HCT116 (cell line): ENCODE measurements around the gene PCID2. TPM values are rescaled to one million over a fixed set of nuclear protein-coding genes. Genes with fewer than 3 reads are reported as not detected.

ENCODE experiments used
- ATAC-seq: fragments of 200-7000 bp; cut with Tn5 transposase; 2 replicates; pipeline ENCODE4 v1.9.1; 2020; ENCODE audit warnings: mild to moderate bottlenecking, moderate library complexity
- BruUV-seq: library from RNA; stranded (reverse); fragments of 400-500 nt; replicated peaks from 2 replicates; lab custom pipeline; 2021; lab: Mats Ljungman, UMichigan
- CTCF ChIA-PET: fragments of 300-600 bp; sonication (Branson Sonifier 250); formaldehyde crosslinking; loops from one replicate; lab custom pipeline; 2021; ENCODE audit warnings: antibody characterized with exemption; lab: Charles Lee
- POLR2A ChIA-PET: fragments of 300-600, 350-600 bp; sonication (Branson Sonifier 250); formaldehyde crosslinking; loops from one replicate; lab custom pipeline; 2021; ENCODE audit warnings: antibody characterized with exemption; lab: Charles Lee
- RAD21 ChIA-PET, 2 experiments: fragments of 300-600 bp; sonication (Branson Sonifier 250); formaldehyde crosslinking; loops; one replicate each; lab custom pipeline; 2023; ENCODE audit warnings: low total read pairs in 2 of 2; ENCODE audit not compliant: uncharacterized antibody in 2 of 2, unreplicated experiment in 2 of 2, low non-redundant PET in 1 of 2; lab: Charles Lee
- DNase-seq: peaks from one replicate; pipeline ENCODE4 v3.0.0-alpha.2; 2010; ENCODE audit warnings: low read depth, low spot score
- H2AFZ ChIP-seq: fragments of 200-600 bp; shearing (Covaris generic), sonication (generic); 2 replicates; pipeline ENCODE4 v1.6.1; 2017; ENCODE audit warnings: low read depth, mixed run types, mixed read lengths, antibody characterized with exemption, low read length; ENCODE audit not compliant: poor library complexity, severe bottlenecking
- H3K27ac ChIP-seq: 2 replicates; pipeline ENCODE4 v1.5.1; 2012; ENCODE audit warnings: low read depth, low read length
- H3K27me3 ChIP-seq: fragments of 200-600 bp; sonication (generic); 2 replicates; pipeline ENCODE4 v1.6.1; 2016; ENCODE audit warnings: mixed run types, low read length, mixed read lengths; ENCODE audit not compliant: insufficient read depth
- H3K36me3 ChIP-seq, 2 experiments: fragments of 200-500 bp in 1 of 2; fragments of 200-600 bp in 1 of 2; sonication (Bioruptor generic) in 1 of 2; sonication (generic) in 1 of 2; 2 replicates each; pipeline versions ENCODE4 v1.5.1 to v1.6.1; 2014 to 2016; ENCODE audit warnings: low read length in 2 of 2, inconsistent platforms in 1 of 2, mixed read lengths in 1 of 2, mixed run types in 1 of 2; ENCODE audit not compliant: insufficient read depth in 2 of 2, control insufficient read depth in 1 of 2
- H3K4me1 ChIP-seq, 2 experiments: fragments of 200-600 bp in 1 of 2; sonication (generic) in 1 of 2; 2 replicates each; pipeline versions ENCODE4 v1.5.1 to v1.6.1; 2012 to 2017; ENCODE audit warnings: low read length in 2 of 2, inconsistent platforms in 1 of 2, mild to moderate bottlenecking in 1 of 2, mixed read lengths in 1 of 2, mixed run types in 1 of 2, moderate library complexity in 1 of 2; ENCODE audit not compliant: insufficient read depth in 2 of 2, control insufficient read depth in 1 of 2
- H3K4me2 ChIP-seq: fragments of 200-600 bp; sonication (generic); 2 replicates; pipeline ENCODE4 v1.6.1; 2017; ENCODE audit warnings: mixed run types, low read length, mixed read lengths
- H3K4me3 ChIP-seq, 2 experiments: fragments of 200-600 bp in 1 of 2; sonication (generic) in 1 of 2; replicated peaks in 1 of 2; 2 replicates each; pipeline ENCODE4 v1.5.1; 2011 to 2016; ENCODE audit warnings: low read length in 2 of 2, control low read depth in 1 of 2, low read depth in 1 of 2, mild to moderate bottlenecking in 1 of 2, mixed read lengths in 1 of 2, mixed run types in 1 of 2
- H3K79me2 ChIP-seq: fragments of 200-600 bp; sonication (generic); 2 replicates; pipeline ENCODE4 v1.6.1; 2017; ENCODE audit warnings: mild to moderate bottlenecking, mixed run types, low read length, moderate library complexity, mixed read lengths; ENCODE audit not compliant: insufficient read depth
- H3K9ac ChIP-seq: fragments of 200-600 bp; sonication (generic); 2 replicates; pipeline ENCODE4 v1.6.1; 2016; ENCODE audit warnings: low read length, mixed read lengths
- H3K9me2 ChIP-seq: fragments of 200-600 bp; sonication (generic), shearing (Covaris generic); 2 replicates; pipeline ENCODE4 v1.6.1; 2017; ENCODE audit warnings: mixed run types, mild to moderate bottlenecking, moderate library complexity; ENCODE audit not compliant: insufficient read depth
- H3K9me3 ChIP-seq, 2 experiments: fragments of 200-500 bp in 1 of 2; fragments of 200-600 bp in 1 of 2; sonication (Bioruptor generic) in 1 of 2; sonication (generic) in 1 of 2; 2 replicates each; pipeline ENCODE4 v1.6.1; 2014 to 2017; ENCODE audit warnings: low read length in 2 of 2, mixed read lengths in 2 of 2, inconsistent platforms in 1 of 2, low read depth in 1 of 2, mild to moderate bottlenecking in 1 of 2, mixed run types in 1 of 2, moderate library complexity in 1 of 2; ENCODE audit not compliant: control insufficient read depth in 1 of 2, insufficient read depth in 1 of 2
- H4K20me1 ChIP-seq: fragments of 200-600 bp; sonication (generic), shearing (Covaris generic); 2 replicates; pipeline ENCODE4 v1.6.1; 2017; ENCODE audit warnings: mixed run types, mild to moderate bottlenecking, moderate library complexity; ENCODE audit not compliant: insufficient read depth
- ATF3 ChIP-seq: IDR thresholded peaks from 2 replicates; pipeline ENCODE4 v1.6.1; 2012
- CBX3 ChIP-seq: IDR thresholded peaks from 2 replicates; pipeline ENCODE4 v1.6.1; 2012; ENCODE audit warnings: low read depth
- CEBPB ChIP-seq: IDR thresholded peaks from 2 replicates; pipeline ENCODE4 v1.6.1; 2012; ENCODE audit warnings: low read depth
- EGR1 ChIP-seq: IDR thresholded peaks from 2 replicates; pipeline ENCODE4 v1.6.1; 2012; ENCODE audit warnings: low read depth
- ELF1 ChIP-seq: IDR thresholded peaks from 2 replicates; pipeline ENCODE4 v1.6.1; 2012; ENCODE audit warnings: low read depth, borderline replicate concordance
- EZH2 ChIP-seq: fragments of 200-600 bp; sonication (generic); IDR thresholded peaks from 2 replicates; pipeline ENCODE4 v1.6.1; 2017; ENCODE audit warnings: antibody characterized with exemption, mixed run types
- EZH2phosphoT487 ChIP-seq: fragments of 200-600 bp; IDR thresholded peaks from 2 replicates; pipeline ENCODE4 v1.6.1; 2018; ENCODE audit warnings: antibody characterized with exemption, borderline replicate concordance
- FOSL1 ChIP-seq: IDR thresholded peaks from 2 replicates; pipeline ENCODE4 v1.6.1; 2012; ENCODE audit warnings: low read depth
- MAX ChIP-seq: IDR thresholded peaks from 2 replicates; pipeline ENCODE4 v1.6.1; 2012
- POLR2A ChIP-seq: IDR thresholded peaks from 2 replicates; pipeline ENCODE4 v1.7.0; 2011; ENCODE audit warnings: borderline replicate concordance; ENCODE audit not compliant: insufficient read depth, insufficient read length; ENCODE audit errors: extremely low read depth
- REST ChIP-seq: IDR thresholded peaks from 2 replicates; pipeline ENCODE4 v1.6.1; 2012; ENCODE audit warnings: low read depth
- SIN3A ChIP-seq: IDR thresholded peaks from 2 replicates; pipeline ENCODE4 v1.6.1; 2012; ENCODE audit warnings: low read depth
- ZBTB33 ChIP-seq: IDR thresholded peaks from 2 replicates; pipeline ENCODE4 v1.6.1; 2011; ENCODE audit warnings: mild to moderate bottlenecking, low read length, moderate library complexity; ENCODE audit not compliant: insufficient replicate concordance; ENCODE audit errors: extremely low read depth
- ZFX ChIP-seq: fragments of 450-650 bp; IDR thresholded peaks from 2 replicates; pipeline ENCODE4 v1.6.1; 2017
- ZNF274 ChIP-seq: fragments of 200-500 bp; sonication (Bioruptor generic); IDR thresholded peaks from 2 replicates; pipeline ENCODE4 v1.6.1; 2014; ENCODE audit warnings: mild to moderate bottlenecking, low read depth, low read length, inconsistent platforms
- intact Hi-C: fragments of 100-400 bp; cut with micrococcal nuclease; formaldehyde crosslinking; loops from 2 replicates; pipeline ENCODE4 v1.10.0; 2022
- total RNA-seq: library from RNA; stranded (reverse); gene quantifications from one replicate; pipeline ENCODE4 v1.2.1, GENCODE V29; 2021; ENCODE audit not compliant: unreplicated experiment

Gene PCID2
- total RNA-seq, 1 experiment from 2014 or later, result 73.3 TPM

GRCh38 chr13:113152691-113152983 lies 55.8 kb downstream of the PCID2 start:
- Histone ChIP-seq H3K36me3 (no peaks in the 10 kb centered on the region), H3K9me3 (peaks cover 0 to 5% of the 10 kb centered on the region in 2 experiments; a peak in 1 of 4 replicates), H3K79me2 (no peaks in the 10 kb centered on the region), H3K4me2 (no peak overlapping the region), H3K27me3 (no peaks in the 10 kb centered on the region), H3K4me3 (no peak overlapping the region), H3K9me2 (no peaks in the 10 kb centered on the region), H3K4me1 (peaks cover 9 to 16% of the 10 kb centered on the region in 2 experiments), H3K9ac (no peak overlapping the region), H4K20me1 (no peaks in the 10 kb centered on the region), H2AFZ (no peak overlapping the region), H3K27ac (no peak overlapping the region; the same call in 1 of the 2 replicates)
- no peak for DNase-seq
- no TSS peak for BruUV-seq
- RAD21 ChIA-PET, result no interaction called here
- no peak for ATAC-seq
- TF ChIP-seq EGR1 (no peak), REST (no peak), SIN3A (no peak), FOSL1 (no peak), EZH2 (no peak), ZBTB33 (no peak), EZH2phosphoT487 (no peak), ATF3 (no peak), ELF1 (no peak), ZNF274 (no peak), MAX (no peak), CEBPB (no peak), ZFX (no peak), POLR2A (no peak), CBX3 (no peak)
- intact Hi-C loops, result loop anchor here (10.0 kb wide), 1 partner anchor 68 kb away; no protein-coding TSS in a partner anchor
- CTCF ChIA-PET, result no interaction called here
- POLR2A ChIA-PET, result no interaction called here
